GM12872 (cell line): ENCODE results near the gene SYNPO2.

Experiments
- CTCF ChIP-seq: IDR thresholded peaks from 3 replicates; pipeline ENCODE4 v1.5.1; 2011; ENCODE audit warnings: low read depth, mild to moderate bottlenecking, low read length, moderate library complexity; ENCODE audit not compliant: insufficient read depth

Gene SYNPO2

GRCh38 chr4:118994030-118994429 is 105.4 kb downstream of the SYNPO2 start:
- TF ChIP-seq CTCF = no peak

GRCh38 chr4:118995693-118996391 is 107.2 kb downstream of the SYNPO2 start:
- no peak for TF ChIP-seq CTCF

GRCh38 chr4:118997601-118998000 is 108.9 kb downstream of the SYNPO2 start:
- TF ChIP-seq CTCF = no peak

- TF ChIP-seq CTCF = no peak
Measured at GRCh38 chr4:118999919-119000318, 111.3 kb downstream of the SYNPO2 start.

GRCh38 chr4:119000400-119000799 is 111.7 kb downstream of the SYNPO2 start:
- TF ChIP-seq CTCF = no peak

- no peak for TF ChIP-seq CTCF
Measured at GRCh38 chr4:119002476-119002875, 113.8 kb downstream of the SYNPO2 start.

- no peak for TF ChIP-seq CTCF
Measured at GRCh38 chr4:119005928-119006460, 117.3 kb downstream of the SYNPO2 start.

GRCh38 chr4:119008761-119009160 is 120.1 kb downstream of the SYNPO2 start:
- TF ChIP-seq CTCF = no peak
